Measurements from ENCODE around the gene AMPH.
A peak's percentile ranks its signal among the peaks of the same experiment; 100 is the strongest.

Gene AMPH

GRCh38 chr7:38630720-38631673 is at the start of gene AMPH:
TSS of gene AMPH (minus strand) at chr7:38631373. CDS start at chr7:38631351, 22 bp downstream.
- DNase-seq = peak; percentile 58

DNA sequence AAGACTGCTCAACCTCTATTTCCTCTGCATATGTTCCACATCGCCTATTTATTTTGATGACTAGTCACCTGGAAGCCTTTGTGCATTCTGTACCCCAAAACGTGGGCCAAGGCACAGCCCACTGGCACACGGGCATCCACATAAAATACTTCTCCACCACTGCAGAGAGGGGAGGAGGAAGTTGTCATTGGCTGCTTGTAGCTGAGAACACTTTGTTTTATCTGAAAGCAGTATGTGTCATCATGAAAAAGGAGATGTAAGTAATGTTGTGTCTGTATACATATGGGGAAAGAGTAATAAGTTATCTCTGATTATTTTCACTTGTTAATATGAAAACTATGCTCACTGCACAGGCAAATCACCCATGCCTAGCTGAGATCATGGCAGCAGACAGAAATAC is 48.2 kb upstream of the AMPH start:
- no peak for DNase-seq

DNA sequence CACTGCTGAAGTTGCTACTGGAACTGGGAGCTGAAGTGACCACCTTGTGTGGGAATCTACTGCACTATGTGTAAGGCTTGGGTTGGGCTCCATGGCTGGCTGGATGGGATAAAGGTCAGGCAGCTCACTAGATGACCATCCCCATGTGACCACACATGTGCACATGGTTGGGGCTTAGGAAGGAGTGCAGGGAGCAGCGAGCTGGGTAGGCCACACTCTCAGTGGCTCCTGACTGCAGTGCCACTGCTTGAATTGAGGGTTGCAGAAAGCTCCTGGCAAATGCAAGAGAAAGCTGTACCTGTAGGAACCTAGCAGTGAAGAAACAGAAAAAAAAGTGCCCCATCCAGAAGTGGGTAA is 47.5 kb upstream of the AMPH start:
- DNase-seq = no peak

- no peak for DNase-seq
Measured at GRCh38 chr7:38677981-38678697, 47.0 kb upstream of the AMPH start.

DNA sequence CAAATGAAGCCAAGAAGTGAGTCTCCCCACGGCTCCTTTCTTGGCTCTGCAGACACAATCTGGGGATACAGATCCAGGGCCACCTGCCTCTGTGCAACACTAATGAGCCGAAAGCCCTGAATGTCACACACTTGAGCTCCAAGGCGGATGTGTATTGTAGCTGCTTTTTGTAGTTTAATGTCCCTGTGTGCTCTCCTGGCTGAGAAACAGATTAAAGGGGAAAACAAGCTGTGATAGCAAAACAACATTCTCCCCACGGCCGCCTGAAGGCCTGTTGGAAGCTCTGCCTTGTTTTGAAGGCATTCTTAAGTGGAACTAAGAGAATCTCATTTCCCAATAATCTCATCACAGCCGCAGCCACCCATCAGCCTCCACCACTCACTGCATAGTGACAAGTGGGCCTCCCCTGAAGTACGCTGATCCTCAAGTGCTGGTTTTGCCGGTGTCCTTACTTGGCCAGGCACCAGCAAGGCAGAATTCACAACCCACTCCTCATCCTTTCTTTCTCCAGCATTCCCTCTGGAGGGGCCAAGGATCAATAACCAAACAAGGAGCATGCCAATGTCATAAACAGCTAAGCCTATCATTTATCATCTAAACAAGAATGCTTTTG is 44.4 kb upstream of the AMPH start:
- DNase-seq = no peak

- DNase-seq = no peak
Measured at GRCh38 chr7:38674513-38674912, 43.3 kb upstream of the AMPH start.

- no peak for DNase-seq
Measured at GRCh38 chr7:38673795-38674194, 42.6 kb upstream of the AMPH start.

DNA sequence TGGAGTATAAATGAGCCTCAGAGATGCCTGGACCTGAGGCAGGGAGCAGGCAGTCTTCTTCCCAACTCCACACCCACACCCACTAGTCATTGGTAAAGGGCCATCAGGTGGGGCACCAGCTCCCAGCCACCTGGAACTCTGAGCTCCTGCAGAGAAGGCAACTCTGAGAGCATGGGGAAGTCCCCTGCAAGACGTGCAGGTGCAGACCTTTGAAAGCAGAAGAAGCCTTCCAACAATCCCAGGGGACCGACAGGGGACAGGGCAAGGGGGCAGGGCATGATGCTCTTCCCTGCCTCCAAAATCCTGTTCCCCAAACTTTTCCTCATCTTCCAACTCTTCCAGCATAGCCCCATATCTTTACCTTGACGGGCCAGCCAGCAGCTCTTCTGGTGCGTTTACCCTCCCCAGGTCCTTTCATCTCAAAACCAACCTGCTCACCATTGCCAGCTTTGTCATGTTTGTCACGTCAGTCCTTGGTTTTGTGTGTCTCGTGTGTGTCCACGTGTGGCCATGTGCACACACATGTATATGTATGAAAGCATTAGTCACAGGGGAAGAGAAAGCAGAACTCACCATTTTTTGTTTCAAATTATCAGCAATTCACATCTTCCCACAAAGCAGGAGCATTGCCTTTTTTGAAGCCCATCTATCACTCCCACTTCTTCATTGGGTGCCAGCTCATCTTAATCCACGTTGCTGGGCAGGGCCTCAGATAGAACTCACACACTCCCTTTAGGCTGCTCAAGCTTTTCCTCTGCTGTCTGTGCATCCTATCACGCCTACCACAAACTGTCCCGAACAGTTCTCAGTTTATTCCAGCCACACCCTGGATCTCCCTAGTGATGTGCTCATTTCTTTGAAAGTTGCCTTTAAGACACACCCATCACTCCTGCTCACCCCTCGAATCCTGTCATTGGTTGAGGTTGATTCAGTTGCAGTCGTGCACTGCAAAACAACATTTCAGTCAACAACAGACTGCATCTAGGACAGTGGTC is 41.0 kb upstream of the AMPH start:
- no peak for DNase-seq

GRCh38 chr7:38669965-38670520 is 38.9 kb upstream of the AMPH start:
- no peak for DNase-seq

DNA sequence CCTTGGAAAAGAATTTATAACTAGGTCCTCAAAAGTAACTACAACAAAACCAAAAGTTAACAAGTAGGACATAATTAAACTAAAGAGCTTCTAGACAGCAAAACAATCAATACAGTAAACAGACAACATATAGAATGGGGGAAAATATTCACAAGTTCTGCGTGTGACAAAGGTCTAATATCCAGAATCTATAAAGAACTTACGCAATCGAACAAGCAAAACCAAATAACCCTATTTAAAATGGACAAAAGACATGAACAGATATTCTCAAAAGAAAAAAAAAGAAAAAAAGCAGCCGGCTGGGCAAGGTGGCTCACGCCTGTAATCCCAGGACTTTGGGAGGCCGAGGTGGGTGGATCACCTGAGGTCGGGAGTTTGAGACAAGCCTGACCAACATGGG is 33.8 kb upstream of the AMPH start:
- DNase-seq = no peak

GRCh38 chr7:38660427-38661099 is 29.4 kb upstream of the AMPH start:
- DNase-seq = no peak

- DNase-seq = no peak
Measured at GRCh38 chr7:38659931-38660330, 28.8 kb upstream of the AMPH start.

- no peak for DNase-seq
Measured at GRCh38 chr7:38658921-38659320, 27.7 kb upstream of the AMPH start.

DNA sequence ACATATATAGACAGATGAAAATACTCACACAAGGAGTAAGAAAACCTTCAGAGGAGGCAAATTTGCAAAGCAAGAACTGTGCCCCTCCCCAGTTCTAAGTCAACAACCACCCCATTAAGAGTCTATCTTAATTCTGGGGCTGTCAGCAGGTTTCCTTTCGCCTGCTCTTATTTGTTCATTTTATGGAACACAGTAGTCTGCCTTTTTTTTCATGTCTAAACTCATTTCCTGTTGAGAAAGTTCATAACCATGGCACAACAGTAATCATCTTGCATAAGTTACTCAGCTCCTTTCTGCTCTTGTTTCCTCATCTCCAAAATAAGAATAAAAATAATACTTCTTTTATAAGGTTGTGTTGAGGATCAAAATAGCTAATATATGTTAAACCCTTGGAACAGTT is 25.8 kb upstream of the AMPH start:
- no peak for DNase-seq

- no peak for DNase-seq
Measured at GRCh38 chr7:38655833-38656774, 24.9 kb upstream of the AMPH start.

- no peak for DNase-seq
Measured at GRCh38 chr7:38637957-38638356, 6.8 kb upstream of the AMPH start.

GRCh38 chr7:38632411-38632810 is 1.2 kb upstream of the AMPH start:
- no peak for DNase-seq

DNA sequence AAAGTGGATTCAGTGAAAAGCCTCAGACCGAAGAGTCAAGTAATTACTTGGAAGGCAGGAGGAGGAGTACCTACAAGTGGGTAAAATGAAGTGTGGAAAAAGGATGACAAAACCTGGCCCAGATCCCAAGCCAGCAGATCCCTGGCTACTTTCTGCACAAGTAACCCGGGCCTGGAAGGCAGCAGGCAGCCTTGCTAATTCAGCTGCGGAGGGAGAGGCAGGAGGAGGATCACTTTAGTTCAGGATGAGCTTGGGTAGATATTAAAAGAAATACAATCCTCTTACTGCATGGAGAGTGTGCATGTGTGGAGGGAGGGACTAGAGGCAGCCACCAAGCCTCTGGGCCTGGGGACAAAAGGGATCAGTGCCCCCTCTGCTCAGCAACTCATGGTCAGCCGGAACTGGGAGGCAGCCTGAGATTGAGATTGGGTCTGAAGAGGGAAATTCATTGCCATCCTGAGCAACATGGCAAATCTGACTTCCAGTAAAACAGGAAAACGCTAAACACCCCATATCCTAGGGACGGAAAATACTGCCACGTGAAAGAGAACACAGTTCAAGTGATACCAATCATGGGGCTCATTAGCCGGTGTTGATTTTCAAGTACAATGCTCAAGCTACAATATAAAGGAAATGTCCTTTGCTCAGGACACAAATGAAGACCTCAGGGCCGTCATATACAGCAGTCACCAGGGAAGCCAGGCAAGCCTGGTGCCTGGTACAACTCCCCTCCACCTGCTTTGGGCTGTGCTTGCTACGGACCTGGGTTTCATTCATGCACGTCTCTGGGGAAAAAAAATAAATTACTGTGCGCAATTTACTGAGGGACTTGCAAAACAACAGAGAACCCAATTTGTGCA is 1.3 kb downstream of the AMPH start:
- no peak for DNase-seq

DNA sequence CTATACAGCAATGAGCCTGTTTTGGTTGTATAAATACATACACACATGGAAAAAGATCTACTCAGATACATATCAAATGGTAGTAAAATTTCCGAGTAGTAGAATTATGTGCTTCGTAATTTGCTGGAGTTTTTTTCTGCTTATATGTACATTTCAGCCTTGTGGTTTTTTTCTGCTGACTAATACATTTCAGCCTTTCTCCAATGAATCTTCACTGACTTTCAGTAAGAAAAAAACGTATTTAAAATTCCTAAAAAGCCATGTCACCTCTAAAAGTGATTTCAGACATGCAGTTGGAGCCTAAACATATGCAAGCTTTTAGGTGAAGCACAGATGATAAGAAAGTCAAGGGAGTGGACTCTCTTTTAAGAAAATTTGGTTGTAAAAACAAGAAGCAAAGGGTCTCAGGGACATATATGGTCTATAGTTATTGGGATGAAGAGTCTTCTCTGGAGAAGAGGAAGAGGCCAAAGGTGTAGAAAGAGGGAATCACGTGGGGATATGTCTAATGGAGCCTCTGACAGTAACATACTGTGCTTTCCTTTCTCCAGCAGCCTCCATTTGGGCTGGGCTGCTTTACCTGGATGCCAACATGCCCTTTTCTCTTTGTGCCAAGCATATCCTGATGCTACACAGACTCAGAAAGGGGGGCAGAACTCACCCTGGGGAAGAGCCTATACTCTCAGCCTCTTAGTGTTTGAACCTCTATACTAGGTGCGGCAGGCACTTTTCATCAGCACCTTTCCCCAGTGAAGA is 2.4 kb downstream of the AMPH start:
- DNase-seq = no peak
